IPS-15b (cell line): ENCODE data around the gene KIF3A.

Source experiments
- H3K27me3 ChIP-seq: one replicate; pipeline ENCODE4 v1.6.1; 2013; ENCODE audit warnings: low read length; ENCODE audit not compliant: control insufficient read depth, insufficient read depth
- H3K36me3 ChIP-seq: one replicate; pipeline ENCODE4 v1.6.1; 2013; ENCODE audit warnings: low read length; ENCODE audit not compliant: control insufficient read depth, insufficient read depth
- H3K4me1 ChIP-seq: one replicate; pipeline ENCODE4 v1.6.1; 2013; ENCODE audit warnings: mild to moderate bottlenecking, low read length; ENCODE audit not compliant: control insufficient read depth, insufficient read depth
- H3K4me3 ChIP-seq: one replicate; pipeline ENCODE4 v1.5.1; 2013; ENCODE audit warnings: low read depth, low read length
- H3K9ac ChIP-seq: one replicate; pipeline ENCODE4 v1.6.1; 2013; ENCODE audit warnings: low read depth, mild to moderate bottlenecking, low read length
- H3K9me3 ChIP-seq: one replicate; pipeline ENCODE4 v1.6.1; 2013; ENCODE audit warnings: mild to moderate bottlenecking, low read length; ENCODE audit not compliant: control insufficient read depth, insufficient read depth

The KIF3A gene

DNA sequence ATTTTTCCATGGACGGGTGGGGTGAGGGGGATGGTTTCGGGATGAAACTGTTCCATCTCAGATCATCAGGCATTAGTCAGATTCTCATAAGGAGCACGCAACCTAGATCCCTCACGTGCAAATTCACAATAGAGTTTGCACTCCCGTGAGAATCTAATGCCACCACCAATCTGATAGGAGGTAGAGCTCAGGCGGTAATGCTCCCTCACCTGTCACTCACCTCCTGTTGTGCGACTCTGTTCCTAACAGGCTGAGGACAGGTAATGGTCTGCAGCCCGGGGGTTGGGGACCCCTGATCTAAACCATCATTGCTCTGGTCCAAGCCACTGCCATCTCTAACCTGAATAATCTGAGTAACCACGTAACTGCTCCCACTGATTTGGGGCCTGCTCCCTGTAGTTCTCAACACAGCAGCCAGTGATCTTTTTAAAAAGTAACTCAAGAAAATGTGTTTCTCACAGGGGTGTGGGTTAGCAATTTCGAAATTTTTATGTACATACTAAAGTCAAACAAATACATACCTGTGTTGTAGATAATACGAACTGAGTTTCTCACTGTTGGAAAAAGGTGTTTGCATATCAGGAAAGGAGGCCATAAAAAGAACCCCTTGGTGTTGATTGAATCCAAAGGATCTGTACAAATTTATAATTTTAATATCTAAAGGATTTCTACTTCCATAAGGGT is 90.6 kb downstream of the KIF3A start:
- Histone ChIP-seq H3K9me3 (no peaks in the 10 kb centered on the region), H3K9ac (no peak overlapping the region), H3K4me1 (no peaks in the 10 kb centered on the region), H3K36me3 (peaks cover 5% of the 10 kb centered on the region), H3K27me3 (no peaks in the 10 kb centered on the region), H3K4me3 (no peak overlapping the region)

DNA sequence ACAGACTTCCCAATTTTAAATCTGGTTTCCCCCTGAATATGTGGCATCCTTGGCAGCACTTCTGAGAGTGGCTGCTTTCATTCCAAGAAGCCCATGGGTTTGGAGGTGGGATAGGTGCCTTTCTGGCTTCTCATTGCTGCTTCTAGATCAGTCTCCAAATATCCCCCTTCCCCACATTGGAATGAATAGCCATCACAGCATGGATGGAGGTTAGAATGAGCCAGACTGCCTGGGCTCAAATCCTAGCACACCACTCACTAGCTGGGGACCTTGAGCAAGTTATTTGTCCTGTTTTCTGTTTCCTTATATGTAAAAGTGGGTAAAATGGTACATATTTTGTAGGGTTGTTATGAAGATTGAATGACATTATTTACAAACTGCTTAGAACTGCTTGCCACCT is 93.2 kb downstream of the KIF3A start:
- H3K4me1 ChIP-seq: no peaks in the 10 kb centered on the region
- peaks cover 10% of the 10 kb centered on the region for H3K36me3 ChIP-seq
- H3K4me3 ChIP-seq: no peak overlapping the region
- H3K9ac ChIP-seq: no peak overlapping the region
- no peaks in the 10 kb centered on the region for H3K27me3 ChIP-seq
- H3K9me3 ChIP-seq: no peaks in the 10 kb centered on the region
